NT2/D1 (cell line): Measurements from ENCODE around the gene ZCCHC14.
"Not testable (repeated sequence)": the region's sequence is repeated elsewhere in the genome, so short reads cannot be mapped to it uniquely, and the experiment has no call there.

ENCODE experiments used
- SUZ12 ChIP-seq: IDR thresholded peaks from 2 replicates; pipeline ENCODE4 v1.6.1; 2011; ENCODE audit not compliant: insufficient read length, insufficient read depth; ENCODE audit errors: extremely low read depth
- YY1 ChIP-seq: IDR thresholded peaks from 2 replicates; pipeline ENCODE4 v1.6.1; 2011; ENCODE audit not compliant: insufficient read length, insufficient read depth
- ZNF274 ChIP-seq: IDR thresholded peaks from 2 replicates; pipeline ENCODE4 v1.6.1; 2011; ENCODE audit warnings: mild to moderate bottlenecking, low read depth, low read length

DNA sequence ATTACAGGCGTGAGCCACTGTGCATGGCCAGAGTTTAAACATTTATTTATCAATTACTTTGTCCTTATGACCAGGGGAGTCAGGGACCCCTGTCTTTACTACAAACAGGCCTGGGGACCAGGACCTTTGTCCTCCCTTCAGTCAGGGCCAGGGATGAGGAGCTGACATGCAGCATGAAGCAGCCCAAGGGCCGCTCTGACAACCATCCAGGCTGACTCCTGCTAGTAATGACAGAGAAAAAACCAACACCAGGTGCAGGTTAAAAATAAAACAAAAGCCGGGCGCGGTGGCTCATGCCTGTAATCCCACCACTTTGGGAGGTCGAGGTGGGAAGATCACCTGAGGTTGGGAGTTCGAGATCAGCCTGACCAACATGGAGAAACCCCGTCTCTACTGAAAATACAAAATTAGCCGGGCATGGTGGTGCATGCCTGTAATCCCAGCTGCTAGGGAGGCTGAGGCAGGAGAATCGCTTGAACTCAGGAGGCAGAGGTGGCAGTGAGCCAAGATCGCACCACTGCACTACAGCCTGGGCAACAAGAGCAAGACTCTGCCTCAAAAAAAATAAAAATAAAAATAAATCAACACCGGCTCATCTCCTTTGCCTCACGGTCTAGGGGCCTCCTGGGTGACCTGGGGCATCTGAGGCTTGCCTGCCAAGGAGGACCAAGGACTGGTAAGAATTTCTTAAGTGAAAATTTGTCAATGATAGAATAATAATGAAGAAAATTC is 129.8 kb downstream of the ZCCHC14 start:
- TF ChIP-seq YY1, ZNF274, SUZ12: not testable (repeated sequence)
